Breast epithelium (tissue), 3 donors: ENCODE results near the gene PKHD1.

Source experiments
- POLR2A ChIP-seq: fragments of 450-650 bp; IDR thresholded peaks from one replicate; pipeline ENCODE4 v1.6.1; 2016; ENCODE audit warnings: antibody characterized with exemption, mild to moderate bottlenecking, moderate library complexity
- POLR2AphosphoS5 ChIP-seq, 3 donors: sonication (generic); formaldehyde crosslinking; IDR thresholded peaks; one replicate each; pipeline ENCODE4 v1.6.1; 2017; ENCODE audit warnings: antibody characterized with exemption in 3 of 3
- TF ChIP-seq, protein P1 (sequence below), 3 donors: fragments of 450-650 bp; IDR thresholded peaks; one replicate each; pipeline ENCODE4 v1.5.1; 2016 to 2017; ENCODE audit warnings: antibody characterized with exemption in 3 of 3, mild to moderate bottlenecking in 3 of 3, moderate library complexity in 3 of 3

DNA sequence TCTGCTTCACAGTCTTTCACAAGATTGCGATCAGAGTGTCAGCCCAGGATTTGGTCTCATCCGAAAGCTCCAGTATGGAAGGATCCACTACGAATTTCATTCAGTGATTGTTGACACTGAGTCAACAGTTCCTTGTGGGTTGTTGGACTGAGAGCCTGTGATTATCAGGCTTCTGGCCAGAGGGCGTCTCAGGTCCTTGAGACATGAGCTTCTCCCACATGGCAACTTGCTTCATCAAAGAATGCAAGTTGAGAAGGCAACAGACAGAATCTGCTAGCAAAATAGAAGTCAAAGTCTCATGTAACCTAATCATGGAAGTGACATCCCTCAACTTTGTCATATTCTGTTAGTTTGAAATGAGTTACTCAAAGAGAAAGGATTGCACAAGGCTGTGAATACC lies 40.5 kb upstream of the PKHD1 start:
- TF ChIP-seq, protein P1, sequence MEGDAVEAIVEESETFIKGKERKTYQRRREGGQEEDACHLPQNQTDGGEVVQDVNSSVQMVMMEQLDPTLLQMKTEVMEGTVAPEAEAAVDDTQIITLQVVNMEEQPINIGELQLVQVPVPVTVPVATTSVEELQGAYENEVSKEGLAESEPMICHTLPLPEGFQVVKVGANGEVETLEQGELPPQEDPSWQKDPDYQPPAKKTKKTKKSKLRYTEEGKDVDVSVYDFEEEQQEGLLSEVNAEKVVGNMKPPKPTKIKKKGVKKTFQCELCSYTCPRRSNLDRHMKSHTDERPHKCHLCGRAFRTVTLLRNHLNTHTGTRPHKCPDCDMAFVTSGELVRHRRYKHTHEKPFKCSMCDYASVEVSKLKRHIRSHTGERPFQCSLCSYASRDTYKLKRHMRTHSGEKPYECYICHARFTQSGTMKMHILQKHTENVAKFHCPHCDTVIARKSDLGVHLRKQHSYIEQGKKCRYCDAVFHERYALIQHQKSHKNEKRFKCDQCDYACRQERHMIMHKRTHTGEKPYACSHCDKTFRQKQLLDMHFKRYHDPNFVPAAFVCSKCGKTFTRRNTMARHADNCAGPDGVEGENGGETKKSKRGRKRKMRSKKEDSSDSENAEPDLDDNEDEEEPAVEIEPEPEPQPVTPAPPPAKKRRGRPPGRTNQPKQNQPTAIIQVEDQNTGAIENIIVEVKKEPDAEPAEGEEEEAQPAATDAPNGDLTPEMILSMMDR (IDR thresholded peaks at IDR 0.05) = no peak
- TF ChIP-seq POLR2AphosphoS5 (IDR thresholded peaks at IDR 0.05) (no peak), POLR2A (no peak)
